Measurements from ENCODE around the gene MXD3. TPM values are rescaled to one million over a fixed set of nuclear protein-coding genes. Genes with fewer than 3 reads are reported as not detected.

MXD3 gene
- total and polyA plus RNA-seq, 2 donors (not counting 3 experiments of a cell fraction or from before 2014, with no cell fraction given), result 38.4 to 44.2 TPM

DNA sequence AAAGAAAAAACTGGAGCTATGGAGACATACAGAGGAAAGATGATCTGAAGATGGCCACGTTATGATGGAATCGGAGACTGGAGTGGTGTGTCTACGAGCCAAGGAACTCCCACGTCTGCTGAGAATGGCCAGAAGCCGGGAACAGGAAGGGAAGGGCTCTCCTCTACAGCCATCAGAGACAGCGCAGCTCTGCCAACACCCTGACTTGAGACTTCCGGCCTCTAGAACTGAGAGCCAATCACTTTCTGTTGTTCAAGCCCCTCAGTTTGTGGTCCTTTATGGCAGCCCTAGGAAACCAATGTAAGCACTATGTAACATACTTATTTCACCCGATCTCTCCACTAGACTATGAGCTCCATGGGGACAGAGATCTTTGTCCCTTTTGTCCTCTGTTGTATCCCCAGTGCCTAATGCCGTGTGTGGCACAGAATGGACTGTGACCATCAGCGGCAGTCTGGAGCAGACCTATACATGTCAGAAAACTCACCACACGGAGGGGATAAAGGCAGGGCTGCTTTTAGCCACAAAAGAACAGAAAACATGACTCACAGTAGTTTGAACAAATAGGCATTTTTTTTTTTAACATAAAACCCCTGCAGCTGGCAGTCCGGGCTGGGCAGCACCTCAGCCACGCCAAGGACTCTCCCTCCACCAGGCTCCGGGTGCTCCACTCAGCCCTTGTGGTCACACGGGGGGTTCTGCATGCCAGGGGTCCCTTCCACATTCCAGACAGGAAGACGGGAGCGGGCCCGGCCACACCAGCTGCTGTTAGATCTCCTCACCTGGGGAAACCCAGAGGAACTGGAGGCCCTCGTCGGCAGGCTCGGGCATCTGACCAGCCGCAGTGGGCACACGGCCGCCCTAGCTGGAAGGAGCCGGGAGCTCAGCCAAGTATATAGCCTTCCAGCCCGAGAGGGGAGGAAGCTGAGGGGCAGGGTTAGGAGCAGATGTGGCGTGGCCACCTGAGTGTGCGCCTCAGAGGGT, 16.1 kb upstream of the MXD3 start:
- H3K9me3 ChIP-seq (replicated peaks; ENCODE audit: control insufficient read depth, insufficient read depth, low read length), result no peaks in the 10 kb centered on the region
- H3K4me1 ChIP-seq (ENCODE audit: control insufficient read depth, extremely low read depth, insufficient read depth, low read length), result peaks cover 22% of the 10 kb centered on the region
- BruUV-seq (replicated peaks), result no TSS peak
- H3K36me3 ChIP-seq (ENCODE audit: control insufficient read depth in 2 of 2, extremely low read depth in 1 of 2, insufficient read depth in 2 of 2, low read length in 2 of 2), result peaks cover 0 to 7% of the 10 kb centered on the region in 2 experiments
- FAIRE-seq (peak; percentile 97), DNase-seq (ENCODE audit: low read depth, low spot score) (peak; percentile 79)
- no peaks in the 10 kb centered on the region for H3K27me3 ChIP-seq (ENCODE audit: control insufficient read depth in 2 of 2, insufficient read depth in 2 of 2, low read length in 2 of 2)
- no peaks in the 10 kb centered on the region for H3K9me1 ChIP-seq (replicated peaks; ENCODE audit: control insufficient read depth, extremely low read depth, insufficient read depth, low read length)
- ChIA-PET CTCF (interaction anchor here (0.8 to 2.8 kb wide), 16 partner anchors 8 to 214 kb away, joined by 3 to 29 read pairs (median 4); partner anchors contain the start of gene MXD3), POLR2A (interaction anchor here (0.6 kb wide), 1 partner anchor 181 kb away, joined by 3 read pairs; no protein-coding TSS in a partner anchor)
- peak overlapping the region; percentile 75 for H3K4me2 ChIP-seq (ENCODE audit: insufficient read depth, low read length)
- peak overlapping the region in 1 of 3 experiments; percentile 36 for H3K4me3 ChIP-seq (replicated peaks in 1 of 3; ENCODE audit: insufficient read depth in 1 of 3, low read depth in 1 of 3, low read length in 3 of 3)
- intact Hi-C loops (cut with micrococcal nuclease), result loop anchor here (1.0 kb wide), 2 partner anchors 23 to 42 kb away; partner anchors contain the start of gene LMAN2
- H4K20me1 ChIP-seq (replicated peaks; ENCODE audit: control insufficient read depth, extremely low read depth, insufficient read depth, low read length), result no peaks in the 10 kb centered on the region
- H2AFZ ChIP-seq (ENCODE audit: low read depth, low read length), result peak overlapping the region; percentile 87
- TF ChIP-seq POLR2A (IDR thresholded peaks at IDR 0.05; ENCODE audit: low read depth, low read length) (peak; percentile 50), GATA2 (IDR thresholded peaks at IDR 0.05; ENCODE audit: insufficient read depth, insufficient read length, low read depth, low read length) (no peak), FOS (IDR thresholded peaks at IDR 0.05; ENCODE audit: borderline replicate concordance, insufficient read depth, low read length) (no peak), POLR2AphosphoS5 (IDR thresholded peaks at IDR 0.05; ENCODE audit: insufficient read depth, low read depth, low read length) (peak; percentile 27), EZH2 (IDR thresholded peaks at IDR 0.05; ENCODE audit: borderline replicate concordance, low read depth, low read length, severe bottlenecking) (no peak), JUN (IDR thresholded peaks at IDR 0.05; ENCODE audit: borderline replicate concordance, insufficient read depth, insufficient read length, low read depth) (peak; percentile 22), MYC (IDR thresholded peaks at IDR 0.05; ENCODE audit: low read depth, low read length) (no peak)
- TF ChIP-seq, protein P1, sequence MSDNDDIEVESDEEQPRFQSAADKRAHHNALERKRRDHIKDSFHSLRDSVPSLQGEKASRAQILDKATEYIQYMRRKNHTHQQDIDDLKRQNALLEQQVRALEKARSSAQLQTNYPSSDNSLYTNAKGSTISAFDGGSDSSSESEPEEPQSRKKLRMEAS (IDR thresholded peaks at IDR 0.05; ENCODE audit: insufficient read depth, insufficient read length), result no peak
- TF ChIP-seq, protein P2, sequence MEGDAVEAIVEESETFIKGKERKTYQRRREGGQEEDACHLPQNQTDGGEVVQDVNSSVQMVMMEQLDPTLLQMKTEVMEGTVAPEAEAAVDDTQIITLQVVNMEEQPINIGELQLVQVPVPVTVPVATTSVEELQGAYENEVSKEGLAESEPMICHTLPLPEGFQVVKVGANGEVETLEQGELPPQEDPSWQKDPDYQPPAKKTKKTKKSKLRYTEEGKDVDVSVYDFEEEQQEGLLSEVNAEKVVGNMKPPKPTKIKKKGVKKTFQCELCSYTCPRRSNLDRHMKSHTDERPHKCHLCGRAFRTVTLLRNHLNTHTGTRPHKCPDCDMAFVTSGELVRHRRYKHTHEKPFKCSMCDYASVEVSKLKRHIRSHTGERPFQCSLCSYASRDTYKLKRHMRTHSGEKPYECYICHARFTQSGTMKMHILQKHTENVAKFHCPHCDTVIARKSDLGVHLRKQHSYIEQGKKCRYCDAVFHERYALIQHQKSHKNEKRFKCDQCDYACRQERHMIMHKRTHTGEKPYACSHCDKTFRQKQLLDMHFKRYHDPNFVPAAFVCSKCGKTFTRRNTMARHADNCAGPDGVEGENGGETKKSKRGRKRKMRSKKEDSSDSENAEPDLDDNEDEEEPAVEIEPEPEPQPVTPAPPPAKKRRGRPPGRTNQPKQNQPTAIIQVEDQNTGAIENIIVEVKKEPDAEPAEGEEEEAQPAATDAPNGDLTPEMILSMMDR (IDR thresholded peaks at IDR 0.05; ENCODE audit: extremely low read depth in 1 of 2, insufficient read depth in 1 of 2, low read depth in 1 of 2, low read length in 2 of 2), result no peak
- dilution Hi-C loops (cut with MboI; ENCODE audit: extremely low pct_ligation_motif_present, low sequenced_read_pairs), result no loop called here
- H3K27ac ChIP-seq (ENCODE audit: insufficient read depth, low read depth, low read length), result peak overlapping the region; percentile 77
- no peaks in the 10 kb centered on the region for H3K79me2 ChIP-seq (ENCODE audit: control insufficient read depth, insufficient read depth, low read length)
- peak overlapping the region; percentile 60 for H3K9ac ChIP-seq (replicated peaks; ENCODE audit: extremely low read depth, insufficient read depth, low read length)

Data from endothelial cell of umbilical vein (primary cell).